Measurements from ENCODE around the gene SLC25A44. TPM values are rescaled to one million over a fixed set of nuclear protein-coding genes. Genes with fewer than 3 reads are reported as not detected.

Gene SLC25A44
- total and polyA plus RNA-seq, 2 of the 8 experiments (the other 6 are each of a cell fraction or from before 2014, with no cell fraction given), result 23.4 to 32.1 TPM

GRCh38 chr1:156232201-156232894 lies 38.4 kb downstream of the SLC25A44 start:
- FAIRE-seq (no peak), DNase-seq (ENCODE audit: low read depth in 1 of 2, low spot score in 2 of 2) (no peak)
- Histone ChIP-seq H2BK15ac (ENCODE audit: low read length) (no peak overlapping the region), H3K79me2 (ENCODE audit: control insufficient read depth in 1 of 2, insufficient read depth in 2 of 2, low read length in 2 of 2) (no peaks in the 10 kb centered on the region), H2BK20ac (ENCODE audit: low read length) (no peak overlapping the region), H3K23me2 (ENCODE audit: low read depth, low read length) (no peaks in the 10 kb centered on the region), H3K4me2 (ENCODE audit: insufficient read depth in 1 of 2, low read depth in 2 of 2, low read length in 2 of 2) (no peak overlapping the region), H2BK12ac (ENCODE audit: low read depth, low read length) (no peak overlapping the region), H3K27ac (ENCODE audit: low read depth, low read length) (no peak overlapping the region), H3K23ac (ENCODE audit: insufficient read length) (no peak overlapping the region), H3K27me3 (replicated peaks in 1 of 4; ENCODE audit: control insufficient read depth in 3 of 4, extremely low read depth in 1 of 4, insufficient read depth in 3 of 4, low read length in 3 of 4) (no peaks in the 10 kb centered on the region), H3K14ac (ENCODE audit: insufficient read length) (no peak overlapping the region), H2AK5ac (ENCODE audit: low read depth, low read length) (no peak overlapping the region), H3K9ac (replicated peaks in 1 of 4; ENCODE audit: extremely low read depth in 1 of 4, low read depth in 3 of 4, low read length in 3 of 4) (no peak overlapping the region), H2BK120ac (replicated peaks; ENCODE audit: low read depth, low read length) (no peak overlapping the region), H3K79me1 (ENCODE audit: low read depth, low read length) (peaks cover 3% of the 10 kb centered on the region), H4K8ac (ENCODE audit: extremely low read depth, insufficient read depth, low read length) (no peak overlapping the region), H4K91ac (replicated peaks; ENCODE audit: insufficient read length, low read length) (no peak overlapping the region), H2BK5ac (ENCODE audit: low read depth, low read length) (peak overlapping the region; percentile 26; the same call in 1 of the 2 replicates), H3K4me3 (ENCODE audit: extremely low read depth in 1 of 4, insufficient read depth in 2 of 4, low read depth in 3 of 4, low read length in 4 of 4) (no peak overlapping the region), H3K4ac (replicated peaks; ENCODE audit: insufficient read length, low read depth, low read length) (no peak overlapping the region), H3K4me1 (replicated peaks in 1 of 4; ENCODE audit: control insufficient read depth in 3 of 4, insufficient read depth in 4 of 4, low read length in 3 of 4) (no peaks in the 10 kb centered on the region), H3K18ac (ENCODE audit: extremely low read depth, low read length) (no peak overlapping the region), H3K56ac (replicated peaks; ENCODE audit: insufficient read length, low read depth, low read length) (no peak overlapping the region), H3K36me3 (ENCODE audit: control insufficient read depth in 2 of 4, insufficient read depth in 4 of 4, low read length in 3 of 4) (peaks cover 13 to 35% (median 20%) of the 10 kb centered on the region in 4 experiments; a peak in 6 of 8 replicates), H2AFZ (ENCODE audit: low read length) (no peak overlapping the region), H3K9me3 (ENCODE audit: insufficient read depth in 2 of 2, low read depth in 1 of 2, low read length in 1 of 2) (no peaks in the 10 kb centered on the region), H4K5ac (ENCODE audit: insufficient read length, low read depth, low read length) (no peak overlapping the region), H4K20me1 (replicated peaks in 1 of 2; ENCODE audit: control insufficient read depth in 1 of 2, insufficient read depth in 2 of 2, low read length in 2 of 2) (peaks cover 0 to 4% of the 10 kb centered on the region in 2 experiments)
- TF ChIP-seq GTF2F1 (IDR thresholded peaks at IDR 0.05; ENCODE audit: borderline replicate concordance, low read depth, low read length) (no peak), RXRA (IDR thresholded peaks at IDR 0.05; ENCODE audit: insufficient read depth, low read depth, low read length) (no peak), BRCA1 (IDR thresholded peaks at IDR 0.05; ENCODE audit: low read depth, low read length) (no peak), KDM4A (IDR thresholded peaks at IDR 0.05; ENCODE audit: low read depth, low read length, severe bottlenecking) (no peak), TCF12 (IDR thresholded peaks at IDR 0.05; ENCODE audit: low read depth, low read length) (no peak), MAFK (IDR thresholded peaks at IDR 0.05; ENCODE audit: low read depth, low read length) (no peak), ATF3 (IDR thresholded peaks at IDR 0.05; ENCODE audit: insufficient read depth, low read depth, low read length) (no peak), EGR1 (IDR thresholded peaks at IDR 0.05; ENCODE audit: borderline replicate concordance, low read depth, low read length) (no peak), RAD21 (IDR thresholded peaks at IDR 0.05 in 1 of 2, conservative IDR thresholded peaks at IDR 0.05 in 1 of 2; ENCODE audit: low read depth in 2 of 2, low read length in 2 of 2) (no peak), NANOG (IDR thresholded peaks at IDR 0.05; ENCODE audit: insufficient read depth, low read depth, low read length, poor library complexity, severe bottlenecking) (no peak)
- TF ChIP-seq, protein P1, sequence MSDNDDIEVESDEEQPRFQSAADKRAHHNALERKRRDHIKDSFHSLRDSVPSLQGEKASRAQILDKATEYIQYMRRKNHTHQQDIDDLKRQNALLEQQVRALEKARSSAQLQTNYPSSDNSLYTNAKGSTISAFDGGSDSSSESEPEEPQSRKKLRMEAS (IDR thresholded peaks at IDR 0.05), result no peak
- CTCF ChIA-PET (ENCODE audit: partially characterized antibody), result interaction anchor here (0.7 to 47.2 kb wide), 9 partner anchors 9 to 145 kb away, joined by 3 to 1265 read pairs (median 3); partner anchors contain the start of genes PAQR6, PMF1 and SEMA4A
- 94% methylated on average over 11 of the region's 12 CpGs; no CpG with 5 or more reads in 1 of the 2 experiments for WGBS, 2 experiments (ENCODE audit: extremely low coverage in 1 of 2, insufficient coverage in 1 of 2, insufficient read length in 1 of 2, insufficient replicate concordance in 2 of 2, low coverage in 1 of 2, low lambda C conversion rate in 2 of 2, missing lambda C conversion rate in 1 of 2)
- POLR2A ChIA-PET (ENCODE audit: partially characterized antibody), result interaction anchor here (0.8 to 12.7 kb wide), 8 partner anchors 10 to 86 kb away, joined by 3 to 82 read pairs (median 3); partner anchors contain the start of genes BGLAP, PAQR6 and SMG5
